HUES6 (cell line): Measurements from ENCODE around the gene TRAPPC5.

Experiments used
- H3K27ac ChIP-seq: 2 replicates; pipeline ENCODE4 v1.7.0; 2013; ENCODE audit warnings: low read depth, mild to moderate bottlenecking, low read length, inconsistent platforms
- H3K27me3 ChIP-seq: 2 replicates; pipeline ENCODE4 v1.6.1; 2013; ENCODE audit warnings: low read length; ENCODE audit not compliant: control insufficient read depth, insufficient read depth
- H3K36me3 ChIP-seq: 2 replicates; pipeline ENCODE4 v1.6.1; 2013; ENCODE audit warnings: low read length; ENCODE audit not compliant: control insufficient read depth, insufficient read depth
- H3K4me1 ChIP-seq: 2 replicates; pipeline ENCODE4 v1.6.1; 2013; ENCODE audit warnings: low read length; ENCODE audit not compliant: control insufficient read depth, insufficient read depth
- H3K4me3 ChIP-seq: 2 replicates; pipeline ENCODE4 v1.5.1; 2013; ENCODE audit warnings: low read depth, low read length
- H3K9ac ChIP-seq: one replicate; pipeline ENCODE4 v1.6.1; 2013; ENCODE audit warnings: mild to moderate bottlenecking, low read length
- H3K9me3 ChIP-seq: 2 replicates; pipeline ENCODE4 v1.6.1; 2013; ENCODE audit warnings: low read depth, low read length; ENCODE audit not compliant: control insufficient read depth, insufficient read depth

Gene TRAPPC5

GRCh38 chr19:7647156-7647555 is 33.5 kb upstream of the TRAPPC5 start:
- Histone ChIP-seq H3K27ac (no peak overlapping the region), H3K27me3 (peaks cover 16% of the 10 kb centered on the region), H3K36me3 (peaks cover 15% of the 10 kb centered on the region), H3K9ac (no peak overlapping the region), H3K4me3 (no peak overlapping the region), H3K4me1 (peaks cover under 1% of the 10 kb centered on the region), H3K9me3 (no peaks in the 10 kb centered on the region)

GRCh38 chr19:7648265-7649014 is 32.2 kb upstream of the TRAPPC5 start:
- no peaks in the 10 kb centered on the region for H3K9me3 ChIP-seq
- no peak overlapping the region for H3K27ac ChIP-seq
- peaks cover 13% of the 10 kb centered on the region for H3K36me3 ChIP-seq
- H3K9ac ChIP-seq, result no peak overlapping the region
- H3K27me3 ChIP-seq, result peaks cover 26% of the 10 kb centered on the region
- H3K4me1 ChIP-seq, result peaks cover 4% of the 10 kb centered on the region
- no peak overlapping the region for H3K4me3 ChIP-seq

GRCh38 chr19:7650148-7650547 is 30.5 kb upstream of the TRAPPC5 start:
- Histone ChIP-seq H3K9me3 (no peaks in the 10 kb centered on the region), H3K9ac (no peak overlapping the region), H3K4me1 (peaks cover 4% of the 10 kb centered on the region), H3K27ac (no peak overlapping the region), H3K36me3 (peaks cover 7% of the 10 kb centered on the region), H3K27me3 (peaks cover 26% of the 10 kb centered on the region), H3K4me3 (no peak overlapping the region)

- Histone ChIP-seq H3K9me3 (no peaks in the 10 kb centered on the region), H3K36me3 (0 out of 2 replicates have a peak, but pooled peaks cover 3% of the 10 kb centered on the region), H3K4me1 (peaks cover 4% of the 10 kb centered on the region), H3K27me3 (peaks cover 31% of the 10 kb centered on the region), H3K9ac (no peak overlapping the region), H3K4me3 (peak overlapping the region; percentile 49), H3K27ac (no peak overlapping the region)
Observed at GRCh38 chr19:7652061-7652641, 28.5 kb upstream of the TRAPPC5 start.

- no peaks in the 10 kb centered on the region for H3K36me3 ChIP-seq
- H3K9me3 ChIP-seq, result no peaks in the 10 kb centered on the region
- no peak overlapping the region for H3K9ac ChIP-seq
- peaks cover 40% of the 10 kb centered on the region for H3K27me3 ChIP-seq
- peaks cover 4% of the 10 kb centered on the region for H3K4me1 ChIP-seq
- H3K27ac ChIP-seq, result no peak overlapping the region
- no peak overlapping the region for H3K4me3 ChIP-seq
Observed at GRCh38 chr19:7654401-7654800, 26.2 kb upstream of the TRAPPC5 start.

- no peak overlapping the region for H3K27ac ChIP-seq
- H3K27me3 ChIP-seq, result peaks cover 34% of the 10 kb centered on the region
- H3K9ac ChIP-seq, result no peak overlapping the region
- no peaks in the 10 kb centered on the region for H3K36me3 ChIP-seq
- H3K4me1 ChIP-seq, result peaks cover 4% of the 10 kb centered on the region
- H3K4me3 ChIP-seq, result no peak overlapping the region
- no peaks in the 10 kb centered on the region for H3K9me3 ChIP-seq
Observed at GRCh38 chr19:7655581-7655980, 25.1 kb upstream of the TRAPPC5 start.

- Histone ChIP-seq H3K4me1 (peaks cover 2% of the 10 kb centered on the region), H3K4me3 (no peak overlapping the region), H3K9ac (no peak overlapping the region), H3K27ac (no peak overlapping the region), H3K27me3 (peaks cover 31% of the 10 kb centered on the region), H3K36me3 (no peaks in the 10 kb centered on the region), H3K9me3 (no peaks in the 10 kb centered on the region)
Observed at GRCh38 chr19:7657131-7657751, 23.4 kb upstream of the TRAPPC5 start.

GRCh38 chr19:7658219-7658686 is 22.4 kb upstream of the TRAPPC5 start:
- Histone ChIP-seq H3K9me3 (no peaks in the 10 kb centered on the region), H3K36me3 (no peaks in the 10 kb centered on the region), H3K27ac (no peak overlapping the region), H3K4me3 (no peak overlapping the region), H3K4me1 (no peaks in the 10 kb centered on the region), H3K27me3 (peaks cover 25% of the 10 kb centered on the region), H3K9ac (no peak overlapping the region)

GRCh38 chr19:7661744-7662538 is 18.7 kb upstream of the TRAPPC5 start:
- Histone ChIP-seq H3K27ac (no peak overlapping the region), H3K27me3 (peaks cover 29% of the 10 kb centered on the region; the same call in 1 of the 2 replicates), H3K36me3 (no peaks in the 10 kb centered on the region), H3K4me3 (no peak overlapping the region), H3K4me1 (no peaks in the 10 kb centered on the region), H3K9ac (no peak overlapping the region), H3K9me3 (no peaks in the 10 kb centered on the region)

GRCh38 chr19:7662657-7663056 is 18.0 kb upstream of the TRAPPC5 start:
- Histone ChIP-seq H3K4me3 (no peak overlapping the region), H3K9ac (no peak overlapping the region), H3K4me1 (no peaks in the 10 kb centered on the region), H3K36me3 (no peaks in the 10 kb centered on the region), H3K9me3 (no peaks in the 10 kb centered on the region), H3K27ac (no peak overlapping the region), H3K27me3 (peaks cover 31% of the 10 kb centered on the region; the same call in 1 of the 2 replicates)
